Measurements from ENCODE around the gene CCDC159. TPM values are rescaled to one million over a fixed set of nuclear protein-coding genes. Genes with fewer than 3 reads are reported as not detected.
A peak's percentile ranks its signal among the peaks of the same experiment; 100 is the strongest.
"Not testable (repeated sequence)": the region's sequence is repeated elsewhere in the genome, so short reads cannot be mapped to it uniquely, and the experiment has no call there.

CCDC159 gene
- total RNA-seq, 1 experiment from 2014 or later = 18.2 TPM

GRCh38 chr19:11342429-11342828 lies 3.9 kb upstream of the CCDC159 start:
- POLR2A ChIA-PET = interaction anchor here (0.6 to 2.4 kb wide), 3 partner anchors 18 to 98 kb away, joined by 3 to 11 read pairs (median 5); no protein-coding TSS in a partner anchor
- TF ChIP-seq CTCF (IDR thresholded peaks at IDR 0.05; ENCODE audit: unreplicated experiment) = no peak
- CTCF ChIA-PET = interaction anchor here (0.6 kb wide), 1 partner anchor 40 kb away, joined by 3 read pairs; no protein-coding TSS in a partner anchor
- intact Hi-C loops (cut with micrococcal nuclease) = no loop called here
- no peak for DNase-seq (ENCODE audit: unreplicated experiment)
- H3K4me3 Mint-ChIP-seq (ENCODE audit: unreplicated experiment) = no peak overlapping the region
- H3K4me1 Mint-ChIP-seq (ENCODE audit: insufficient read depth, unreplicated experiment) = peaks cover 42% of the 10 kb centered on the region
- peaks cover 20% of the 10 kb centered on the region for H3K36me3 Mint-ChIP-seq (ENCODE audit: insufficient read depth, unreplicated experiment)
- no TSS peak for BruUV-seq (replicated peaks)
- H3K9me3 Mint-ChIP-seq (ENCODE audit: unreplicated experiment) = no peaks in the 10 kb centered on the region
- H3K27ac Mint-ChIP-seq (ENCODE audit: low read depth, unreplicated experiment) = no peak overlapping the region
- H3K27me3 Mint-ChIP-seq (ENCODE audit: insufficient read depth, unreplicated experiment) = no peaks in the 10 kb centered on the region

GRCh38 chr19:11345122-11345803 lies 1.1 kb upstream of the CCDC159 start:
- TF ChIP-seq CTCF (IDR thresholded peaks at IDR 0.05; ENCODE audit: unreplicated experiment) = no peak
- Mint-ChIP-seq H3K4me3 (ENCODE audit: unreplicated experiment) (peak overlapping the region; percentile 96), H3K9me3 (ENCODE audit: unreplicated experiment) (no peaks in the 10 kb centered on the region), H3K27me3 (ENCODE audit: insufficient read depth, unreplicated experiment) (no peaks in the 10 kb centered on the region), H3K36me3 (ENCODE audit: insufficient read depth, unreplicated experiment) (peaks cover 11% of the 10 kb centered on the region), H3K4me1 (ENCODE audit: insufficient read depth, unreplicated experiment) (peaks cover 30% of the 10 kb centered on the region), H3K27ac (ENCODE audit: low read depth, unreplicated experiment) (peak overlapping the region; percentile 98)
- intact Hi-C loops (cut with micrococcal nuclease) = loop anchor here (2.0 kb wide), 1 partner anchor 52 kb away; no protein-coding TSS in a partner anchor
- CTCF ChIA-PET = interaction anchor here (0.6 to 0.9 kb wide), 2 partner anchors 20 to 252 kb away, joined by 3 to 4 read pairs; no protein-coding TSS in a partner anchor
- peak; percentile 81 for DNase-seq (ENCODE audit: unreplicated experiment)
- no TSS peak for BruUV-seq (replicated peaks)
- POLR2A ChIA-PET = interaction anchor here (0.6 to 5.1 kb wide), 11 partner anchors 13 to 395 kb away, joined by 3 to 88 read pairs (median 6); partner anchors contain the start of genes ECSIT, LDLR, ODAD3 and PRKCSH

DNA sequence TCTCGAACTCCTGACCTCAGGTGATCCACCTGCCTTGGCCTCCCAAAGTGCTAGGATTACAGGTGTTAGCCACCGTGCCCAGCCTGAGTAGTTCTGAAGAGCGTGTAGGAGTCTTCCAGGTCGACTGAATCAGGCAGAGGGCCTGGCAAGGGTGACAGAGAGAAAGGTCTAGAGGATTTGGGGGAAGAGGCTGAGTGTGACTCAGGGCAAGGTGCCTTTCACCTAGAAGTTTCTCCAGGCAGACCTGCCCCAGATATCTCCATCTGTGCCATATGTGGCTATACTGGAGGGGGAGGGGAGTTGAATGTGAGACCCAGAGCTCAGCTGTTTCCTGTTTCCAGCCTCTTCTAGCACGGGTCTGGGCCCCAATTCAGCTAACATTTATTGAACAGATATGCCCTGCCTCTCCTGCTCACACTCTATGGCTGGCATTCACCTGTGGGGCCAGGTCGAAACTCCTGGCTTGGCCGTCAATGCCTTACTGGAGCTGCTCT lies 1.3 kb downstream of the CCDC159 start:
- intact Hi-C loops (cut with micrococcal nuclease) = loop anchor here (2.0 kb wide), 1 partner anchor 27 kb away; the partner anchor contains the start of gene SWSAP1
- Mint-ChIP-seq H3K4me1 (ENCODE audit: insufficient read depth, unreplicated experiment) (peaks cover 30% of the 10 kb centered on the region), H3K36me3 (ENCODE audit: insufficient read depth, unreplicated experiment) (no peaks in the 10 kb centered on the region), H3K27ac (ENCODE audit: low read depth, unreplicated experiment) (no peak overlapping the region), H3K27me3 (ENCODE audit: insufficient read depth, unreplicated experiment) (no peaks in the 10 kb centered on the region), H3K4me3 (ENCODE audit: unreplicated experiment) (peak overlapping the region; percentile 96), H3K9me3 (ENCODE audit: unreplicated experiment) (no peaks in the 10 kb centered on the region)
- TF ChIP-seq CTCF (IDR thresholded peaks at IDR 0.05; ENCODE audit: unreplicated experiment) = no peak
- BruUV-seq (replicated peaks) = no TSS peak
- ChIA-PET CTCF (interaction anchor here (0.6 kb wide), 1 partner anchor 135 kb away, joined by 3 read pairs; no protein-coding TSS in a partner anchor), POLR2A (interaction anchor here (1.1 to 5.1 kb wide), 5 partner anchors 8 to 209 kb away, joined by 4 to 88 read pairs (median 11); partner anchors contain the start of genes RAB3D and SWSAP1)
- DNase-seq (ENCODE audit: unreplicated experiment) = no peak

- no peaks in the 10 kb centered on the region for H3K9me3 Mint-ChIP-seq (ENCODE audit: unreplicated experiment)
- intact Hi-C loops (cut with micrococcal nuclease) = no loop called here
- no peaks in the 10 kb centered on the region for H3K27me3 Mint-ChIP-seq (ENCODE audit: insufficient read depth, unreplicated experiment)
- no peak overlapping the region for H3K4me3 Mint-ChIP-seq (ENCODE audit: unreplicated experiment)
- no peak overlapping the region for H3K27ac Mint-ChIP-seq (ENCODE audit: low read depth, unreplicated experiment)
- no peak for TF ChIP-seq CTCF (IDR thresholded peaks at IDR 0.05; ENCODE audit: unreplicated experiment)
- ChIA-PET POLR2A (interaction anchor here (0.6 to 1.8 kb wide), 3 partner anchors 25 to 1478 kb away, joined by 3 to 9 read pairs (median 4); partner anchors contain the start of gene SWSAP1), CTCF (no interaction called here)
- H3K36me3 Mint-ChIP-seq (ENCODE audit: insufficient read depth, unreplicated experiment) = no peaks in the 10 kb centered on the region
- H3K4me1 Mint-ChIP-seq (ENCODE audit: insufficient read depth, unreplicated experiment) = peaks cover 30% of the 10 kb centered on the region
- DNase-seq (ENCODE audit: unreplicated experiment) = no peak
- no TSS peak for BruUV-seq (replicated peaks)
Measured at GRCh38 chr19:11349171-11349570, 2.9 kb downstream of the CCDC159 start.

- BruUV-seq (replicated peaks); CTCF ChIA-PET; DNase-seq (ENCODE audit: unreplicated experiment); H3K4me3 Mint-ChIP-seq (ENCODE audit: unreplicated experiment); H3K27ac Mint-ChIP-seq (ENCODE audit: low read depth, unreplicated experiment); H3K9me3 Mint-ChIP-seq (ENCODE audit: unreplicated experiment); H3K36me3 Mint-ChIP-seq (ENCODE audit: insufficient read depth, unreplicated experiment); intact Hi-C loops (cut with micrococcal nuclease); POLR2A ChIA-PET; H3K27me3 Mint-ChIP-seq (ENCODE audit: insufficient read depth, unreplicated experiment): not testable (repeated sequence)
- peaks cover 20% of the 10 kb centered on the region for H3K4me1 Mint-ChIP-seq (ENCODE audit: insufficient read depth, unreplicated experiment)
Measured at GRCh38 chr19:11354102-11354501, 7.8 kb downstream of the CCDC159 start.

Data from MCF 10A (cell line).